GM19099 (cell line): ENCODE data around the gene KRT17.

Source experiments
- POLR2A ChIP-seq: IDR thresholded peaks from 3 replicates; pipeline ENCODE4 v1.6.1; 2011; ENCODE audit warnings: low read depth; ENCODE audit not compliant: insufficient read length; ENCODE audit errors: extremely low read depth

The KRT17 gene

DNA sequence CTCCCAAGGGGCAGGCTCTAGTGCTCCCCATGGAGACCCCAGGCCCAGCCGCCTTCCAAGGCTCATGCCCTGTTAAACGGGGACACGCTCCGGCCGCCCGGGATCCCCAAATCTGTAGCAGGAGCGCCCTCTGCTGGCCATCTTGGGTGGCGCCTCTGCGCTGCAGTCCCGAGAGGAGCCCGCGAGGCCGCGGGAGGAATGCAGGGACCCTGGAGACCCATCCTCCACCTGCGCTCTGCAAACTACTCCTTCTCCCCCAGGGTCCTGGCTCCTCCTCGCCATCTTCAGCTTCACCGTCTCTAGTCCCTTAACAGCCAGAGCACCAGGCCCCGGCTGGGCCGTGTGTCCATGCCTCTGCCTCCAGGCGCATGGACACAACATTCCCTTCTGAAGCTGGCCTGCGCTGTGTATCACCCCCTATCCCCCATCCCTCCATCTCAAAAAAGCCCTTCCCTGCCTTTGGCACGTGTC lies 23.6 kb upstream of the KRT17 start:
- TF ChIP-seq POLR2A: no peak

GRCh38 chr17:41647038-41647813 lies 22.9 kb upstream of the KRT17 start:
- TF ChIP-seq POLR2A: no peak

GRCh38 chr17:41642252-41643156 lies 18.1 kb upstream of the KRT17 start:
- no peak for TF ChIP-seq POLR2A

DNA sequence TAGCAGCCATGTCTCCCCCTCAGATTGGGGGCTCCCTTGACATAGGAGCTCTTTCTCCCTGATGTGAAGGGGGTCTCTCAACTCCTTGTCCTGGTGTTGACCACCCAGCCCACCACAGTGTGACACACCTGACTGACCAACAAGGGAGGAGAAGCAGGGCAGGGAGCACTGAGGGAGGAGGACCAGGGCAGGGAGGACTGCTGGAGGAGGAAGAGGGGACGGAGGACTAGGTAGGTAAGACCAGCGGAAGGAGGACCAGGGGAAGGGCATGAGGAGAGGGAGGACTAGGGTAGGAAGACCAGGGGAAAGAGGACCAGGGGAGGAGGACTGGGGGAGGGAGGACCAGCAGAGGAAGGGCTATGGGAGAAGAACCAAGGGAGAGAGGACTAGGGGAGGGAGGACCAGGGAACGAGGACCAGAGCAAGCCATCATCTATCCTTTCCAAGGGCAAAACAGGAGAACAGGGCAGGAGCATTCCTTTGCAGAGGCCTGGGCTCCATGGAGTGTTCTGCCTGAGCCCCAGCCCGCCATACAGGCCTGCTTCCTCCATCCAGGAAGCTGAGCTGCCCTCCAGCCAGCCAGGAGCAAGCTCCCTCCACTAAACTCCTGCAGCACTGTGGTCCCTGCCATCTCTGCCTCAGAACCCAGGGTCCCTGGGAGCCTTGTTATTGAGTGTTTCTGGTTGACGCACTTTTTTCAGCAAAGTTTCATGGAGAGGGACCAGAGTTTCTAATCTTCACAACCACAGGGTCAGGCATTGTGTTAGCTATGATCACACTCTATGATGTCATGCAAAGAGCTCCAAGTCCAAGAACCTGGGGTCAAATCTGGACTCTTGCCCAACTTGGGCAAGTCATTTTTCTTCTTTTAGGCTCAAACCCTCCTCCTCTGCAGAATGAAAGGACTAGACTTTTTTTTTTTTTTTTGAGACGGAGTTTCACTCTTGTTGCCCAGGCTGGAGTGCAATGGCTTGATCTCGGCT lies 15.4 kb upstream of the KRT17 start:
- no peak for TF ChIP-seq POLR2A

DNA sequence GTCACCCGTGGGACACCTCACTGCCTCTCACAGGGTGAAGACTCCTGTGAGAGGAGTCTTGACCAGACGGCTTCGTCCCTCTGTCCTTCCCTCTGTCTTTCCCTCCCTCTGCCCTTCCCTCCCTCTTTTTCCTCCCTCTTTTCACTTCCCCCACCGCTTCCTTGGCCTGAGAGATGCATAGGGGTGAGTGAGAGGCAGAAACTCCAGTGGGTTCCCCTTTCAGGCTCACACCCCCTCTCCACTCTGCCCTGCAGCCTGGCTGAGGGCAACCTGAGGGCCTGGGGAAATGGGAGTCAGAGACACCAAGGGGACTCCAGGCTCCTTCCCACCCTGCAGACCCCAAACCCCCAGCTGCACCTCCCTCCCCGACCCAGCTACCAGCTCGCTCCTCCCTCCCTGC lies 14.6 kb upstream of the KRT17 start:
- no peak for TF ChIP-seq POLR2A

- TF ChIP-seq POLR2A: no peak
Observed at GRCh38 chr17:41638194-41638593, 13.8 kb upstream of the KRT17 start.

DNA sequence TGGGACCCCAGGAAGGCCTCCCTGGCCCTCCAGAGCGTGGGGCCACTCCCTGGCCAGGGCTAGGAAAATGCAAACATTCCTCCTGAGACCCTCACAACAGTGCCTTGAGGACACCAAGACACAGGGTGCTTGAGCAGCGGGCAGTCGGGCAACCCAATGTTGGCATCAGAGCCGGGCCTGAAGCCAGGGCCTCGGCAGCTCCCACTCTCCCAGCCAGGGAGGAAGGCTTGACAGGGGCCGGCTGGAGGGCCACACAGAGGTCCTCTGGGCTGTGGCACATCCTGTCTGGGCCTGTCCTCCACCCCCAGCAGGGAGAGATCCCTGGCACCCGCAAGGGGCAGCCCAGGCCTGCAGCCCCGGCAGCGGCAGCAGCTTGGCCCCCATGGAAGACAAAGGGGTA lies 12.3 kb upstream of the KRT17 start:
- no peak for TF ChIP-seq POLR2A

GRCh38 chr17:41635121-41636097 lies 11.0 kb upstream of the KRT17 start:
- TF ChIP-seq POLR2A: no peak

- TF ChIP-seq POLR2A: no peak
Observed at GRCh38 chr17:41634639-41635038, 10.3 kb upstream of the KRT17 start.

- TF ChIP-seq POLR2A: no peak
Observed at GRCh38 chr17:41633556-41634199, 9.3 kb upstream of the KRT17 start.

- no peak for TF ChIP-seq POLR2A
Observed at GRCh38 chr17:41632482-41633105, 8.2 kb upstream of the KRT17 start.

DNA sequence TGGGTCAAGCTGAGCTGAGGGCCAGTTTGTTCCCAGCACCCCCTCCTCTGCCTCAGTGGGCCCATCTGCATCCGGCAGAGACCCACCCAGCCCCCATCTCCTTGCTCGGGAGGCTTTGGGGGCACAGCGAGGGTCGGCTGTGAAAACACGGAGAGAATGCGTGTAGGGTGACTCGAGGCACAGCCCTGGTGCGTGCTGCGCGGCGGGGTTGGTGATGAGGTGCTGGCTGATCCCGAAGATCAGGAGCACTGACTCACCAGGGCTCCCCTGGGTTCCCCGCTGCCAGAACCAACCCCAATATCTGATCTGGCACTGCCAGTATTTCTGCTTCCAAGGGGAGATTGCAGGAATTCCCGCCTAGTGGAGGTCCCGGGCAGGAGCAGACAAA lies 7.5 kb upstream of the KRT17 start:
- no peak for TF ChIP-seq POLR2A
